H4 (cell line): Measurements from ENCODE around the gene PDZD7. TPM values are rescaled to one million over a fixed set of nuclear protein-coding genes. Genes with fewer than 3 reads are reported as not detected.
A peak's percentile ranks its signal among the peaks of the same experiment; 100 is the strongest.

ENCODE experiments used
- DNase-seq: peaks from one replicate; pipeline ENCODE4 v3.0.0-alpha.2; 2015; ENCODE audit warnings: low spot score
- total RNA-seq: library from RNA; depleted of rRNA; stranded (reverse); fragments of >200 nt; shearing (Covaris generic); gene quantifications from 2 replicates; pipeline ENCODE4 v1.2.3, GENCODE V29; 2014

Gene PDZD7
- total RNA-seq, 1 experiment from 2014 or later: 0.97 TPM

- no peak for DNase-seq
Observed at GRCh38 chr10:101002456-101002855, 28.5 kb downstream of the PDZD7 start.

- DNase-seq: no peak
Observed at GRCh38 chr10:101001659-101002035, 29.3 kb downstream of the PDZD7 start.

GRCh38 chr10:101000915-101001658 lies 29.8 kb downstream of the PDZD7 start:
- peak; percentile 55 for DNase-seq

- no peak for DNase-seq
Observed at GRCh38 chr10:101000127-101000914, 30.6 kb downstream of the PDZD7 start.

GRCh38 chr10:100999742-101000126 lies 31.2 kb downstream of the PDZD7 start, which contains the start of gene LZTS2:
Gene LZTS2, plus strand, starts transcription at chr10:100999808. Its CDS starts 2,731 bp downstream, at chr10:101002539.
- DNase-seq: no peak

GRCh38 chr10:100998991-100999741 lies 31.8 kb downstream of the PDZD7 start:
- peak; percentile 53 for DNase-seq

GRCh38 chr10:100998183-100998990 lies 32.5 kb downstream of the PDZD7 start:
- DNase-seq: peak; percentile 82

- peak; percentile 49 for DNase-seq
Observed at GRCh38 chr10:100997360-100998182, 33.4 kb downstream of the PDZD7 start.

- DNase-seq: no peak
Observed at GRCh38 chr10:100996678-100997359, 34.1 kb downstream of the PDZD7 start.

GRCh38 chr10:100995181-100995580 lies 35.7 kb downstream of the PDZD7 start:
- DNase-seq: no peak

GRCh38 chr10:100993986-100994708 lies 36.8 kb downstream of the PDZD7 start:
- DNase-seq: no peak

- DNase-seq: no peak
Observed at GRCh38 chr10:100989088-100989487, 41.8 kb downstream of the PDZD7 start.

GRCh38 chr10:100988166-100988565 lies 42.8 kb downstream of the PDZD7 start:
- DNase-seq: no peak

GRCh38 chr10:100987685-100988049 lies 43.3 kb downstream of the PDZD7 start:
- DNase-seq: no peak

- peak; percentile 53 for DNase-seq
Observed at GRCh38 chr10:100986952-100987684, 43.8 kb downstream of the PDZD7 start, which contains the start of the genes MRPL43 and TWNK. Gene MRPL43, minus strand, starts transcription at chr10:100987497. Its CDS starts 54 bp downstream, at chr10:100987443. Gene TWNK, plus strand, starts transcription at chr10:100987543. Its CDS starts 668 bp downstream, at chr10:100988211.

GRCh38 chr10:100986623-100986951 lies 44.3 kb downstream of the PDZD7 start:
- no peak for DNase-seq

GRCh38 chr10:100985336-100985735 lies 45.6 kb downstream of the PDZD7 start:
- DNase-seq: no peak

GRCh38 chr10:100984672-100985177 lies 46.2 kb downstream of the PDZD7 start:
- DNase-seq: no peak
